Stimulated activated CD8-positive, alpha-beta memory T cell treated with anti-CD3 and anti-CD28 coated beads, Interleukin-12 subunit alpha, Interleukin-12 subunit beta, amount 100 ng/mL, for 4 hours (primary cell): ENCODE measurements around the gene TOLLIP.

Experiments used
- DNase-seq: peaks from one replicate; pipeline ENCODE4 v3.0.0-alpha.2; 2020; ENCODE audit warnings: low read depth

TOLLIP gene

GRCh38 chr11:1310772-1311468, 1.5 kb upstream of the TOLLIP start:
- peak; percentile 37 for DNase-seq

GRCh38 chr11:1310318-1310687, 871 bp upstream of the TOLLIP start:
- no peak for DNase-seq

GRCh38 chr11:1308743-1309497, 512 bp downstream of the TOLLIP start:
- DNase-seq = no peak

GRCh38 chr11:1307998-1308742, 1.3 kb downstream of the TOLLIP start:
- no peak for DNase-seq

GRCh38 chr11:1307163-1307870, 2.1 kb downstream of the TOLLIP start:
- no peak for DNase-seq

- DNase-seq = no peak
Measured at GRCh38 chr11:1306186-1307162, 3.0 kb downstream of the TOLLIP start.

GRCh38 chr11:1305501-1306056, 3.9 kb downstream of the TOLLIP start:
- no peak for DNase-seq

GRCh38 chr11:1305063-1305495, 4.4 kb downstream of the TOLLIP start:
- no peak for DNase-seq

GRCh38 chr11:1304380-1304779, 5.1 kb downstream of the TOLLIP start:
- DNase-seq = no peak

GRCh38 chr11:1303973-1304372, 5.5 kb downstream of the TOLLIP start:
- no peak for DNase-seq

GRCh38 chr11:1303126-1303821, 6.2 kb downstream of the TOLLIP start:
- no peak for DNase-seq

GRCh38 chr11:1302461-1303125, 6.8 kb downstream of the TOLLIP start:
- no peak for DNase-seq

GRCh38 chr11:1302041-1302460, 7.4 kb downstream of the TOLLIP start:
- no peak for DNase-seq

- DNase-seq = no peak
Measured at GRCh38 chr11:1301220-1302000, 8.0 kb downstream of the TOLLIP start.

GRCh38 chr11:1300569-1301187, 8.8 kb downstream of the TOLLIP start:
- DNase-seq = no peak

- no peak for DNase-seq
Measured at GRCh38 chr11:1300121-1300520, 9.3 kb downstream of the TOLLIP start.

- no peak for DNase-seq
Measured at GRCh38 chr11:1299621-1300020, 9.8 kb downstream of the TOLLIP start.
